ENCODE results near the gene CBY2. TPM values are rescaled to one million over a fixed set of nuclear protein-coding genes. Genes with fewer than 3 reads are reported as not detected.

Gene CBY2
- total RNA-seq, 4 donors from 2014 or later, result 0.27 TPM; not detected in 3

DNA sequence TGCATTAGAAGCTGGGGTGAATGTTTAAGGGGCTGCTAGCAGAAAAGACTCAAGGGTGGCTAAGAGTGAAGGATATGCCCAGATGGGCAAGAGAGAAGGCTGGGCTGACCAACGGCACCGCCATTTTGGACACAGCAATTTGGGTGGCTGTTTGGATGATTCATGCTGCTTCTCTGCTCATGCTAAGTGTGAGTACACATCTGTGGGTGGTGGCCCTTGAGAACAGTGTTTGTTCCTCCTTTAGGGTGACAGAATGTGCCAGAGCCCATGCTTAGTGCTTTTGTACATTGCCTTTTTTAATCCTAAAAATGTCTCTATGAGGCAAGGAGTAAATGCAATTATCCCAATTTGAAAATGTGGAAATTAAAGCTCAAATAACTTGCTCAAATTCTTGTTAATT is 9.8 kb downstream of the CBY2 start:
- H3K27me3 ChIP-seq, result no peaks in the 10 kb centered on the region
- no peak overlapping the region for H3K27ac ChIP-seq
- no peaks in the 10 kb centered on the region for H3K36me3 ChIP-seq
- TF ChIP-seq, protein P1, sequence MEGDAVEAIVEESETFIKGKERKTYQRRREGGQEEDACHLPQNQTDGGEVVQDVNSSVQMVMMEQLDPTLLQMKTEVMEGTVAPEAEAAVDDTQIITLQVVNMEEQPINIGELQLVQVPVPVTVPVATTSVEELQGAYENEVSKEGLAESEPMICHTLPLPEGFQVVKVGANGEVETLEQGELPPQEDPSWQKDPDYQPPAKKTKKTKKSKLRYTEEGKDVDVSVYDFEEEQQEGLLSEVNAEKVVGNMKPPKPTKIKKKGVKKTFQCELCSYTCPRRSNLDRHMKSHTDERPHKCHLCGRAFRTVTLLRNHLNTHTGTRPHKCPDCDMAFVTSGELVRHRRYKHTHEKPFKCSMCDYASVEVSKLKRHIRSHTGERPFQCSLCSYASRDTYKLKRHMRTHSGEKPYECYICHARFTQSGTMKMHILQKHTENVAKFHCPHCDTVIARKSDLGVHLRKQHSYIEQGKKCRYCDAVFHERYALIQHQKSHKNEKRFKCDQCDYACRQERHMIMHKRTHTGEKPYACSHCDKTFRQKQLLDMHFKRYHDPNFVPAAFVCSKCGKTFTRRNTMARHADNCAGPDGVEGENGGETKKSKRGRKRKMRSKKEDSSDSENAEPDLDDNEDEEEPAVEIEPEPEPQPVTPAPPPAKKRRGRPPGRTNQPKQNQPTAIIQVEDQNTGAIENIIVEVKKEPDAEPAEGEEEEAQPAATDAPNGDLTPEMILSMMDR (IDR thresholded peaks at IDR 0.05), result no peak
- no peak for TF ChIP-seq POLR2A (IDR thresholded peaks at IDR 0.05)
- DNase-seq, result no peak
- 89 to 95% methylated on average over 2 of the region's 2 CpGs for WGBS, 2 donors
- no peaks in the 10 kb centered on the region for H3K4me1 ChIP-seq
- no peak overlapping the region for H3K4me3 ChIP-seq (replicated peaks in 1 of 3)
- intact Hi-C loops (cut with DNase I), result no loop called here
- no peaks in the 10 kb centered on the region for H3K9me3 ChIP-seq

DNA sequence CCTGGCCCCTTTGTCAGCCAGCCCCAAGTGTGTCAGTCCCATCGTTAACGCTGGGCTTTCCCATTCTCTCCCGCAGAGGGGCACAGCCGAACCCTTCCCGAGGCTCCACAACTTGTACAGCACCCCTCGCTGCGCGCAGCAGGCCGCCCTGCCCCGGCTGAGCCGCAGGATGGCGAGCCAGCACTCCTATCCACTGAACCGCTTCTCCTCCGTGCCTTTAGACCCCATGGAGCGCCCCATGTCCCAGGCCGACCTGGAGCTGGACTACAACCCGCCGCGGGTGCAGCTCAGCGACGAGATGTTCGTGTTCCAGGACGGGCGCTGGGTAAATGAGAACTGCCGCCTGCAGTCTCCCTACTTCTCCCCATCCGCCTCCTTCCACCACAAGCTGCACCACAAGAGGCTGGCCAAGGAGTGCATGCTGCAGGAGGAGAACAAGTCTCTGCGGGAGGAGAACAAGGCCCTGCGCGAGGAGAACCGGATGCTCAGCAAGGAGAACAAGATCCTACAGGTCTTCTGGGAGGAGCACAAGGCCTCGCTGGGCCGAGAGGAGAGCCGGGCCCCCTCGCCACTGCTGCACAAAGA is 11.1 kb downstream of the CBY2 start:
- intact Hi-C loops (cut with DNase I), result no loop called here
- Histone ChIP-seq H3K4me3 (replicated peaks in 1 of 3) (no peak overlapping the region), H3K4me1 (no peaks in the 10 kb centered on the region), H3K36me3 (no peaks in the 10 kb centered on the region), H3K27ac (no peak overlapping the region), H3K27me3 (no peaks in the 10 kb centered on the region), H3K9me3 (no peaks in the 10 kb centered on the region)
- TF ChIP-seq, protein P1 (IDR thresholded peaks at IDR 0.05), result no peak
- no peak for TF ChIP-seq POLR2A (IDR thresholded peaks at IDR 0.05)
- 98% methylated on average over 30 of the region's 34 CpGs for whole genome bisulfite sequencing, 2 donors
- DNase-seq, result no peak

DNA sequence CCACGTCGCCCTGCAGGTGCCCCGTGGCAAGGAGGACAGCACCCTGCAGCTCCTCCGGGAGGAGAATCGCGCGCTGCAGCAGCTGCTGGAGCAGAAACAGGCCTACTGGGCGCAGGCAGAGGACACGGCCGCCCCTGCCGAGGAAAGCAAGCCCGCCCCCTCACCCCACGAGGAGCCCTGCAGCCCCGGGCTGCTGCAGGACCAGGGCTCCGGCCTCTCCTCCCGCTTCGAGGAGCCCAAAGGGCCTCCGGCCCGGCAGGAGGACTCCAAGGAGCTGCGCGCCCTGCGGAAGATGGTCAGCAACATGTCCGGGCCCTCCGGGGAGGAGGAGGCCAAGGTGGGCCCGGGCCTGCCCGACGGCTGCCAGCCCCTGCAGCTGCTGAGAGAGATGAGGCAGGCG is 11.6 kb downstream of the CBY2 start:
- no peak for DNase-seq
- Histone ChIP-seq H3K9me3 (no peaks in the 10 kb centered on the region), H3K4me3 (replicated peaks in 1 of 3) (no peak overlapping the region), H3K36me3 (no peaks in the 10 kb centered on the region), H3K27me3 (no peaks in the 10 kb centered on the region), H3K4me1 (no peaks in the 10 kb centered on the region), H3K27ac (no peak overlapping the region)
- intact Hi-C loops (cut with DNase I), result no loop called here
- WGBS, 2 donors, result 94 to 97% methylated on average over 7 to 22 of the region's 28 CpGs
- TF ChIP-seq, protein P1 (IDR thresholded peaks at IDR 0.05), result no peak
- TF ChIP-seq POLR2A (IDR thresholded peaks at IDR 0.05), result no peak

DNA sequence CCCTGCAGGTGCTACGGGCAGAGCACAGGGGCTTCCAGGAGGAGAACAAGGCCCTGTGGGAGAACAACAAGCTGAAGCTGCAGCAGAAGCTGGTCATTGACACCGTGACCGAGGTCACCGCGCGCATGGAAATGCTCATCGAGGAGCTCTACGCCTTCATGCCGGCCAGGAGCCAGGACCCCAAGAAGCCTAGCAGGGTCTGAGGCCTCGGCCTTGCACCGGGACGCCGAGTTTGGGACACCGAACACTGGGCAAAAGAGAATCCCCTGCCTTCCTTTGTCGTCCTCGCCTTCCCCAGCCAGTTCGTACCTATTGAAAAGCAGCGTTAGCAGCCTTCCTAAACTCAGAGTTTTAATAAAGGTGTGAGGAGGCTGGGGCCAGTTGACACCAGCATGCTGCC is 12.1 kb downstream of the CBY2 start:
- H3K36me3 ChIP-seq, result no peaks in the 10 kb centered on the region
- H3K9me3 ChIP-seq, result no peaks in the 10 kb centered on the region
- no peaks in the 10 kb centered on the region for H3K27me3 ChIP-seq
- intact Hi-C loops (cut with DNase I), result no loop called here
- no peaks in the 10 kb centered on the region for H3K4me1 ChIP-seq
- 96 to 97% methylated on average over 17 to 18 of the region's 18 CpGs for WGBS, 2 donors
- no peak overlapping the region for H3K4me3 ChIP-seq (replicated peaks in 1 of 3)
- H3K27ac ChIP-seq, result no peak overlapping the region
- TF ChIP-seq POLR2A (IDR thresholded peaks at IDR 0.05), result no peak
- TF ChIP-seq, protein P1 (IDR thresholded peaks at IDR 0.05), result no peak
- no peak for DNase-seq

DNA sequence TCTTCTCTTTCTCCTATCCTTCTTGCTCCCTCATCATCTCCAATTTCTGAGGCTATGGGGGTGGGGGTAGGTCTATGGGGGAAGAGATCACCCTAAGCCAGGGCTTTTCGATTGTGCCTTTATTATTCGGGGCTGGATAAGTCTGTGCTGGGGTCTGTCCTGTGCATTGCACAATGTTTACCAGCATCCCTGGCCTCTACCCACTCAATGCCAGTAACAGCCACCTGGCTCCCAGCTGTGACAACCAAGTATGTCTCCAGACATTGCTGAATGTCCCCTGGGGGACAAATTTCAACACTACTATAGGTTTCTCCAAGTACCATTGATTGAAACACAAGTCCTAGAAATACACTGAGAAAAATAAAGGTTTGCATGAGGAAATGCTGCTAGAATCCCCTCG is 13.2 kb downstream of the CBY2 start:
- Histone ChIP-seq H3K9me3 (no peaks in the 10 kb centered on the region), H3K4me1 (no peaks in the 10 kb centered on the region), H3K4me3 (replicated peaks in 1 of 3) (no peak overlapping the region), H3K36me3 (no peaks in the 10 kb centered on the region), H3K27ac (no peak overlapping the region), H3K27me3 (no peaks in the 10 kb centered on the region)
- intact Hi-C loops (cut with DNase I), result no loop called here
- DNase-seq, result no peak
- TF ChIP-seq, protein P1 (IDR thresholded peaks at IDR 0.05), result no peak
- no peak for TF ChIP-seq POLR2A (IDR thresholded peaks at IDR 0.05)
- WGBS, 2 donors, result 89 to 94% methylated on average over 3 of the region's 3 CpGs
